ENCODE data around the gene NTNG2.
A peak's percentile ranks its signal among the peaks of the same experiment; 100 is the strongest.
"Not testable (repeated sequence)": the region's sequence is repeated elsewhere in the genome, so short reads cannot be mapped to it uniquely, and the experiment has no call there.

The NTNG2 gene

GRCh38 chr9:132126680-132127236, 35.1 kb upstream of the NTNG2 start:
- H3K27me3 ChIP-seq: peaks cover 0 to 6% (median 0%) of the 10 kb centered on the region in 11 experiments; a peak in 1 of 22 replicates

GRCh38 chr9:132127888-132128534, 33.8 kb upstream of the NTNG2 start:
- Histone ChIP-seq H3K4me3 (no peak overlapping the region), H3K36me3 (no peaks in the 10 kb centered on the region), H3K4me2 (peak overlapping the region in 8 of 11 experiments; percentile 12 to 68 (median 43); a peak in 12 of 22 replicates), H3K4me1 (peaks cover 0 to 32% (median 25%) of the 10 kb centered on the region in 10 experiments; a peak in 13 of 20 replicates), H3K27me3 (peaks cover 0 to 6% (median 0%) of the 10 kb centered on the region in 11 experiments; a peak in 1 of 22 replicates), H3K27ac (no peak overlapping the region), H4K20me1 (no peaks in the 10 kb centered on the region; a peak in 1 of 22 replicates), H3K9ac (no peak overlapping the region), H3K9me3 (replicated peaks in 1 of 11) (no peaks in the 10 kb centered on the region)
- TF ChIP-seq Cebpa-rat (IDR thresholded peaks at IDR 0.05): no peak

More at GRCh38 chr9:132126680-132127236, 35.1 kb upstream of the NTNG2 start:
- Histone ChIP-seq H3K36me3 (no peaks in the 10 kb centered on the region), H3K9me3 (replicated peaks in 1 of 11) (no peaks in the 10 kb centered on the region), H3K9ac (no peak overlapping the region), H3K27ac (no peak overlapping the region; a peak in 1 of 22 replicates), H3K4me1 (peaks cover 0 to 38% (median 26%) of the 10 kb centered on the region in 10 experiments; a peak in 14 of 20 replicates), H3K4me3 (no peak overlapping the region), H4K20me1 (no peaks in the 10 kb centered on the region; a peak in 1 of 22 replicates), H3K4me2 (peak overlapping the region in 8 of 11 experiments; percentile 22 to 68 (median 43); a peak in 14 of 22 replicates)
- no peak for TF ChIP-seq Cebpa-rat (IDR thresholded peaks at IDR 0.05)

GRCh38 chr9:132129535-132129934, 32.3 kb upstream of the NTNG2 start:
- H3K4me3 ChIP-seq: no peak overlapping the region
- no peak for TF ChIP-seq Cebpa-rat (IDR thresholded peaks at IDR 0.05)
- H3K27ac ChIP-seq: no peak overlapping the region
- H4K20me1 ChIP-seq: no peaks in the 10 kb centered on the region; a peak in 1 of 22 replicates
- H3K4me1 ChIP-seq: peaks cover 0 to 30% (median 25%) of the 10 kb centered on the region in 10 experiments; a peak in 13 of 20 replicates
- H3K36me3 ChIP-seq: no peaks in the 10 kb centered on the region
- peaks cover 0 to 4% (median 0%) of the 10 kb centered on the region in 11 experiments; a peak in 1 of 22 replicates for H3K27me3 ChIP-seq
- H3K4me2 ChIP-seq: no peak overlapping the region
- H3K9ac ChIP-seq: no peak overlapping the region
- no peaks in the 10 kb centered on the region for H3K9me3 ChIP-seq (replicated peaks in 1 of 11)

GRCh38 chr9:132134085-132134484, 27.8 kb upstream of the NTNG2 start:
- H3K27me3 ChIP-seq; H3K9ac ChIP-seq; H3K4me1 ChIP-seq; H3K4me2 ChIP-seq; H4K20me1 ChIP-seq; H3K4me3 ChIP-seq; H3K27ac ChIP-seq; H3K9me3 ChIP-seq (replicated peaks in 1 of 11); H3K36me3 ChIP-seq: not testable (repeated sequence)

GRCh38 chr9:132135456-132135855, 26.4 kb upstream of the NTNG2 start:
- Histone ChIP-seq H3K9ac (no peak overlapping the region), H3K36me3 (no peaks in the 10 kb centered on the region), H3K9me3 (replicated peaks in 1 of 11) (no peaks in the 10 kb centered on the region), H3K27ac (no peak overlapping the region), H3K4me2 (no peak overlapping the region), H3K4me1 (peaks cover 0 to 7% (median 4%) of the 10 kb centered on the region in 10 experiments; a peak in 14 of 20 replicates), H3K27me3 (no peaks in the 10 kb centered on the region; a peak in 1 of 22 replicates), H3K4me3 (no peak overlapping the region), H4K20me1 (no peaks in the 10 kb centered on the region)
- TF ChIP-seq Cebpa-rat (IDR thresholded peaks at IDR 0.05): no peak

GRCh38 chr9:132136151-132136780, 25.6 kb upstream of the NTNG2 start:
- Histone ChIP-seq H3K4me2 (no peak overlapping the region), H3K27ac (no peak overlapping the region), H3K4me3 (no peak overlapping the region), H3K9ac (no peak overlapping the region), H3K9me3 (replicated peaks in 1 of 11) (no peaks in the 10 kb centered on the region), H3K36me3 (no peaks in the 10 kb centered on the region), H3K27me3 (no peaks in the 10 kb centered on the region; a peak in 2 of 22 replicates), H4K20me1 (no peaks in the 10 kb centered on the region), H3K4me1 (peaks cover 0 to 15% (median 10%) of the 10 kb centered on the region in 10 experiments; a peak in 19 of 20 replicates)
- TF ChIP-seq Cebpa-rat (IDR thresholded peaks at IDR 0.05): no peak

GRCh38 chr9:132141344-132141947, 20.4 kb upstream of the NTNG2 start:
- peak overlapping the region; percentile 10 to 65 (median 42); a peak in 15 of 20 replicates for H3K4me3 ChIP-seq
- H3K27me3 ChIP-seq: peaks cover 0 to 3% (median 0%) of the 10 kb centered on the region in 11 experiments; a peak in 4 of 22 replicates
- TF ChIP-seq Cebpa-rat (IDR thresholded peaks at IDR 0.05): no peak
- no peaks in the 10 kb centered on the region for H3K36me3 ChIP-seq
- peak overlapping the region in 2 of 11 experiments; percentile 9 to 25; a peak in 1 of 22 replicates for H3K27ac ChIP-seq
- H4K20me1 ChIP-seq: no peaks in the 10 kb centered on the region
- H3K9me3 ChIP-seq (replicated peaks in 1 of 11): no peaks in the 10 kb centered on the region
- peak overlapping the region; percentile 59 to 96 (median 82) for H3K4me2 ChIP-seq
- H3K4me1 ChIP-seq: peaks cover 10 to 25% (median 20%) of the 10 kb centered on the region in 10 experiments
- H3K9ac ChIP-seq: peak overlapping the region in 6 of 11 experiments; percentile 8 to 57 (median 30); a peak in 6 of 22 replicates

GRCh38 chr9:132141948-132142594, 19.8 kb upstream of the NTNG2 start:
- 0 out of 22 replicates have a peak overlapping the region, but pooled peaks of 1 of the 11 experiments have one; percentile 25 for H3K27ac ChIP-seq
- peaks cover 0 to 3% (median 0%) of the 10 kb centered on the region in 11 experiments; a peak in 4 of 22 replicates for H3K27me3 ChIP-seq
- no peaks in the 10 kb centered on the region for H3K36me3 ChIP-seq
- no peaks in the 10 kb centered on the region for H3K9me3 ChIP-seq (replicated peaks in 1 of 11)
- peaks cover 14 to 29% (median 21%) of the 10 kb centered on the region in 10 experiments for H3K4me1 ChIP-seq
- TF ChIP-seq Cebpa-rat (IDR thresholded peaks at IDR 0.05): peak in 2 of 11 experiments; percentile 39 to 59; a peak in 2 of 22 replicates
- H4K20me1 ChIP-seq: no peaks in the 10 kb centered on the region
- peak overlapping the region; percentile 59 to 96 (median 82) for H3K4me2 ChIP-seq
- H3K9ac ChIP-seq: peak overlapping the region in 5 of 11 experiments; percentile 8 to 45 (median 24); a peak in 4 of 22 replicates
- H3K4me3 ChIP-seq: peak overlapping the region; percentile 10 to 65 (median 42); a peak in 14 of 20 replicates

Measured in BLaER1 treated with 17β-estradiol and CSF1 and Interleukin-3, amounts not matched to agents 10 nM and 100 nM (cell line).